Fibroblast of lung (primary cell): ENCODE results near the gene TENM4. TPM values are rescaled to one million over a fixed set of nuclear protein-coding genes. Genes with fewer than 3 reads are reported as not detected.

Experiments used
- DNase-seq, 2 donors: peaks; one replicate each; pipeline versions ENCODE4 v3.0.0 to v3.0.0-alpha.2; 2010; ENCODE audit warnings: low read depth in 2 of 2
- H2AFZ ChIP-seq: 2 replicates; pipeline ENCODE4 v1.5.1; 2012; ENCODE audit warnings: low read length, control low read depth, inconsistent platforms
- H3K27ac ChIP-seq: 2 replicates; pipeline ENCODE4 v1.5.1; 2011; ENCODE audit warnings: low read length, control low read depth; ENCODE audit not compliant: insufficient read depth
- H3K27me3 ChIP-seq: 2 replicates; pipeline ENCODE4 v1.5.1; 2011; ENCODE audit warnings: mild to moderate bottlenecking, low read length; ENCODE audit not compliant: control insufficient read depth, insufficient read depth
- H3K36me3 ChIP-seq: 2 replicates; pipeline ENCODE4 v1.5.1; 2011; ENCODE audit warnings: low read length; ENCODE audit not compliant: control insufficient read depth, insufficient read depth
- H3K4me1 ChIP-seq: 2 replicates; pipeline ENCODE4 v1.5.1; 2011; ENCODE audit warnings: low read length; ENCODE audit not compliant: control insufficient read depth, insufficient read depth; ENCODE audit errors: extremely low read depth
- H3K4me2 ChIP-seq: 2 replicates; pipeline ENCODE4 v1.5.1; 2011; ENCODE audit warnings: low read length, control low read depth; ENCODE audit not compliant: insufficient read depth; ENCODE audit errors: extremely low read depth
- H3K4me3 ChIP-seq, 4 experiments: fragments of 200-600 bp in 1 of 4; sonication (generic) in 1 of 4; replicated peaks in 1 of 4; 2 replicates each; pipeline ENCODE4 v1.5.1; 2011 to 2016; ENCODE audit warnings: low read length in 4 of 4, low read depth in 3 of 4, mild to moderate bottlenecking in 3 of 4, control low read depth in 2 of 4, inconsistent platforms in 1 of 4, mixed read lengths in 1 of 4; ENCODE audit not compliant: insufficient read depth in 1 of 4; ENCODE audit errors: control extremely low read depth in 1 of 4
- H3K79me2 ChIP-seq: 2 replicates; pipeline ENCODE4 v1.5.1; 2012; ENCODE audit warnings: mild to moderate bottlenecking, low read length, inconsistent platforms; ENCODE audit not compliant: control insufficient read depth, insufficient read depth
- H3K9ac ChIP-seq: 2 replicates; pipeline ENCODE4 v1.5.1; 2011; ENCODE audit warnings: mild to moderate bottlenecking, low read length, control low read depth; ENCODE audit not compliant: insufficient read depth
- H3K9me3 ChIP-seq: 2 replicates; pipeline ENCODE4 v1.5.1; 2012; ENCODE audit warnings: low read depth, low read length; ENCODE audit not compliant: control insufficient read depth, insufficient read depth
- H4K20me1 ChIP-seq: 2 replicates; pipeline ENCODE4 v1.5.1; 2011; ENCODE audit warnings: low read length; ENCODE audit not compliant: control insufficient read depth, insufficient read depth; ENCODE audit errors: extremely low read depth
- EZH2 ChIP-seq: IDR thresholded peaks from 2 replicates; pipeline ENCODE4 v1.5.1; 2012; ENCODE audit warnings: low read length, control low read depth, mild to moderate bottlenecking; ENCODE audit errors: missing control alignments
- polyA plus RNA-seq, 2 donors: library from polyadenylated mRNA; depleted of rRNA in 1 of 2; stranded (reverse) in 1 of 2; unstranded in 1 of 2; fragments of >200 nt; gene quantifications; 2 replicates each; pipeline ENCODE4 v1.2.1, GENCODE V29; 2011 to 2012; ENCODE audit warnings: missing spikeins in 1 of 2
- total RNA-seq: library from RNA; depleted of rRNA; stranded (reverse); fragments of >200 nt; gene quantifications from 2 replicates; pipeline ENCODE4 v1.2.1, GENCODE V29; 2014
- TF ChIP-seq, protein P1 (sequence below), 2 donors: IDR thresholded peaks in 1 of 2; conservative IDR thresholded peaks in 1 of 2; 1 replicate in 1 of 2; 2 replicates in 1 of 2; pipeline ENCODE4 v1.5.1; 2011 to 2012; ENCODE audit warnings: low read length in 2 of 2, control low read depth in 1 of 2, inconsistent platforms in 1 of 2, low read depth in 1 of 2, mild to moderate bottlenecking in 1 of 2

Gene TENM4
- total and polyA plus RNA-seq, 2 donors (not counting 1 experiment from before 2014, with no cell fraction given): 4.6 to 48.4 TPM

DNA sequence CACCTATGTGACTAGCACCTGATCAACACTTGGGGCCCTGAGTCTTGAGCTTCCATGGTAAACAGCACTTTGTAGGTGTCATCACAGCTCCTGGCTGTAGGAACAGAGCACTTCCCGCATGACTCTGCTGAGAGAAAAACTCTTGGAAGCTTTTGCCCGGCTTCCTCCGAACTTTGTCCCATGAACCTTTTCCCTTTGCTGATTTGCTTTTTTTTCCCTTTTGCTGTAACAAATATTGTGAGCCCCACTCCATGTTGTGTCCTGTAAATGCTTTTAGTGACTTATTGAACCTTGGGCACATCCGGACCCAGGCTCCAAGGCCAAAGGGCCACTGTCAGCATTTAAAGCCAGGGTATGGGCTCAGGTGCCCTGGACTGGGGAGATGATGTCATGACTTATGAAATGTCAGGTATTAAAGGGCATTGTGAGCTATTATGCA, 391.1 kb downstream of the TENM4 start:
- Histone ChIP-seq H3K27me3 (no peaks in the 10 kb centered on the region), H3K27ac (no peak overlapping the region), H3K36me3 (no peaks in the 10 kb centered on the region), H3K79me2 (no peaks in the 10 kb centered on the region), H3K9ac (no peak overlapping the region), H2AFZ (no peak overlapping the region), H3K4me2 (no peak overlapping the region), H3K9me3 (no peaks in the 10 kb centered on the region), H3K4me3 (no peak overlapping the region), H4K20me1 (no peaks in the 10 kb centered on the region), H3K4me1 (peaks cover 3% of the 10 kb centered on the region)
- no peak for DNase-seq
- TF ChIP-seq, protein P1, sequence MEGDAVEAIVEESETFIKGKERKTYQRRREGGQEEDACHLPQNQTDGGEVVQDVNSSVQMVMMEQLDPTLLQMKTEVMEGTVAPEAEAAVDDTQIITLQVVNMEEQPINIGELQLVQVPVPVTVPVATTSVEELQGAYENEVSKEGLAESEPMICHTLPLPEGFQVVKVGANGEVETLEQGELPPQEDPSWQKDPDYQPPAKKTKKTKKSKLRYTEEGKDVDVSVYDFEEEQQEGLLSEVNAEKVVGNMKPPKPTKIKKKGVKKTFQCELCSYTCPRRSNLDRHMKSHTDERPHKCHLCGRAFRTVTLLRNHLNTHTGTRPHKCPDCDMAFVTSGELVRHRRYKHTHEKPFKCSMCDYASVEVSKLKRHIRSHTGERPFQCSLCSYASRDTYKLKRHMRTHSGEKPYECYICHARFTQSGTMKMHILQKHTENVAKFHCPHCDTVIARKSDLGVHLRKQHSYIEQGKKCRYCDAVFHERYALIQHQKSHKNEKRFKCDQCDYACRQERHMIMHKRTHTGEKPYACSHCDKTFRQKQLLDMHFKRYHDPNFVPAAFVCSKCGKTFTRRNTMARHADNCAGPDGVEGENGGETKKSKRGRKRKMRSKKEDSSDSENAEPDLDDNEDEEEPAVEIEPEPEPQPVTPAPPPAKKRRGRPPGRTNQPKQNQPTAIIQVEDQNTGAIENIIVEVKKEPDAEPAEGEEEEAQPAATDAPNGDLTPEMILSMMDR (conservative IDR thresholded peaks at IDR 0.05 in 1 of 2, IDR thresholded peaks at IDR 0.05 in 1 of 2; ENCODE audit: low read depth in 1 of 2, low read length in 2 of 2): no peak
- TF ChIP-seq EZH2: no peak

- no peak overlapping the region for H2AFZ ChIP-seq
- H3K79me2 ChIP-seq: no peaks in the 10 kb centered on the region
- H3K4me3 ChIP-seq: no peak overlapping the region
- H3K4me1 ChIP-seq: peaks cover 3% of the 10 kb centered on the region
- no peaks in the 10 kb centered on the region for H3K36me3 ChIP-seq
- H3K4me2 ChIP-seq: no peak overlapping the region
- H4K20me1 ChIP-seq: no peaks in the 10 kb centered on the region
- H3K9ac ChIP-seq: no peak overlapping the region
- H3K27ac ChIP-seq: no peak overlapping the region
- no peaks in the 10 kb centered on the region for H3K27me3 ChIP-seq
- TF ChIP-seq EZH2: no peak
- DNase-seq: no peak
- no peaks in the 10 kb centered on the region for H3K9me3 ChIP-seq
These were observed 392.9 kb downstream of the TENM4 start for GRCh38 chr11:79047980-79048379.

DNA sequence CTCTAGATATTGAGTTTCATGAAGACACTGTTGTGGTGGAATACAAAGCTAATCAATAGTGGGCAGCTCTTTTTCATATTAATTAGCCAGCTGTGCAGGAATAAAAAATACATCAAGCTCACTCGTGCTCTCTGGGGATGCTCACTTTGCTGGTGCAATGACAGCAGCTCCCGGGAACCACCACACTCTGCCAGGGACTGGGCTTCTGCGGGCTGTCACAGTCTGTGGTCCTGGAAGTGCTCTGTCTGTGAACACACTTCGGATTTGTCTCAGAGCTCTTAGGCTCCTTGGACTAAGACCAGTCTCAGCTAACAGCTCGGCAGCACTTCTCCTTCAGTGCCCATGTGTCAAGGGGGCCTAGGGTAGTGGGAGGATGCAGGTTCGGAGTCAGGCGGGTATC, 393.5 kb downstream of the TENM4 start:
- H3K79me2 ChIP-seq: no peaks in the 10 kb centered on the region
- no peak overlapping the region for H3K4me3 ChIP-seq
- TF ChIP-seq EZH2: no peak
- TF ChIP-seq, protein P1 (conservative IDR thresholded peaks at IDR 0.05 in 1 of 2, IDR thresholded peaks at IDR 0.05 in 1 of 2; ENCODE audit: low read depth in 1 of 2, low read length in 2 of 2): no peak
- peaks cover 2% of the 10 kb centered on the region for H3K4me1 ChIP-seq
- no peak overlapping the region for H3K27ac ChIP-seq
- no peaks in the 10 kb centered on the region for H3K36me3 ChIP-seq
- H3K27me3 ChIP-seq: no peaks in the 10 kb centered on the region
- no peak overlapping the region for H3K4me2 ChIP-seq
- H2AFZ ChIP-seq: no peak overlapping the region
- H4K20me1 ChIP-seq: no peaks in the 10 kb centered on the region
- no peaks in the 10 kb centered on the region for H3K9me3 ChIP-seq
- DNase-seq: no peak
- no peak overlapping the region for H3K9ac ChIP-seq
